ACHN (cell line): ENCODE measurements around the gene YIF1A.
A peak's percentile ranks its signal among the peaks of the same experiment; 100 is the strongest.

ENCODE experiments used
- DNase-seq: peaks from one replicate; pipeline ENCODE4 v3.0.0-alpha.2; 2015
- in situ Hi-C: cut with HindIII; loops from 2 replicates; pipeline ENCODE4 v1.10.0; 2017; ENCODE audit warnings: low sequenced_read_pairs, low pct_ligation_motif_present, low pct_unique_long_range_greater_than_20kb

The YIF1A gene, protein sequence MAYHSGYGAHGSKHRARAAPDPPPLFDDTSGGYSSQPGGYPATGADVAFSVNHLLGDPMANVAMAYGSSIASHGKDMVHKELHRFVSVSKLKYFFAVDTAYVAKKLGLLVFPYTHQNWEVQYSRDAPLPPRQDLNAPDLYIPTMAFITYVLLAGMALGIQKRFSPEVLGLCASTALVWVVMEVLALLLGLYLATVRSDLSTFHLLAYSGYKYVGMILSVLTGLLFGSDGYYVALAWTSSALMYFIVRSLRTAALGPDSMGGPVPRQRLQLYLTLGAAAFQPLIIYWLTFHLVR

DNA sequence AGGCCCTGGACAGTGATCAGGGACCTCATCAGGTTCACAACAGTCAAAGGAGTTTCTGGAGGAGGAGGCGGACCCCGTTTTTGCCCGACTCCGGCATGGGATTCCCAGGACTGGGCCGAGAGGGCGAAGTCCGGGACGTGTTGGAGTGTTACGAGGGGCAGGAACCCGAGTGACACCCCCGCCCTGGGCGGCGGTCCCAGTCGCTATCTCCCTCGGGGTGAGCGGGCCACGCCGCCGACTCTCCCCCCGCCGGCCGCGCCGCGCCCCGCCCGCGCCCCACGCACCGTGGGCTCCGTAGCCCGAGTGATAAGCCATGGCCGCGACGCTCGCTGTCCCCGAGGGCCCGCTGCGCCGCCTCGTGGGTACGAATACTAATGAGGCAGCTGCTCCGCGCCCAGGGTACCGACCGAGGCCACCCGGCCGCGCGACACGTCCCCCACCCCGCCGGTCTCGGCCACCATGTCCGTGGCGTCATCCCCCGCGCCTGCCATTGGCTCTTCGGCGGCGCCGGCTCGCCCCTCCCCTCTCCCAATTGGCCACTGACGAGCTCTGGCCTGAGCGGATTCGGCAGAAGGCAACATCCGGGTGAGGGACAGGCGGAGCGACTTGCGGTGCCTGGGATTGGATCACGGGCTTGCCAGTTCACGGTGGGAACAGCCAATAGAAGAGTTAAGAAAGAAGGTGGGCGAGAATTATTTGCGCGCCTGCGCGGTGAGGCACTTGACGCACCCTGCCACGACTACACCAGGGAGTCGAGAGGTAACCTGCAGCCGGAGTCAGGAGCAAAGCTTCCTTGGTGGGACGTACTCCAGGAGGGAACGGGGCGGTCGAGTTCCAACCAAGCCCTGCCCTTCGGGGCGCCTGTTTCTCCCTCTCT, at the start of gene YIF1A:
Gene YIF1A (minus strand): TSS at position 473 of the 877 bp plus-strand sequence. CDS start 158 bp downstream, at position 315.
- in situ Hi-C loops, result no loop called here
- peak; percentile 97 for DNase-seq

DNA sequence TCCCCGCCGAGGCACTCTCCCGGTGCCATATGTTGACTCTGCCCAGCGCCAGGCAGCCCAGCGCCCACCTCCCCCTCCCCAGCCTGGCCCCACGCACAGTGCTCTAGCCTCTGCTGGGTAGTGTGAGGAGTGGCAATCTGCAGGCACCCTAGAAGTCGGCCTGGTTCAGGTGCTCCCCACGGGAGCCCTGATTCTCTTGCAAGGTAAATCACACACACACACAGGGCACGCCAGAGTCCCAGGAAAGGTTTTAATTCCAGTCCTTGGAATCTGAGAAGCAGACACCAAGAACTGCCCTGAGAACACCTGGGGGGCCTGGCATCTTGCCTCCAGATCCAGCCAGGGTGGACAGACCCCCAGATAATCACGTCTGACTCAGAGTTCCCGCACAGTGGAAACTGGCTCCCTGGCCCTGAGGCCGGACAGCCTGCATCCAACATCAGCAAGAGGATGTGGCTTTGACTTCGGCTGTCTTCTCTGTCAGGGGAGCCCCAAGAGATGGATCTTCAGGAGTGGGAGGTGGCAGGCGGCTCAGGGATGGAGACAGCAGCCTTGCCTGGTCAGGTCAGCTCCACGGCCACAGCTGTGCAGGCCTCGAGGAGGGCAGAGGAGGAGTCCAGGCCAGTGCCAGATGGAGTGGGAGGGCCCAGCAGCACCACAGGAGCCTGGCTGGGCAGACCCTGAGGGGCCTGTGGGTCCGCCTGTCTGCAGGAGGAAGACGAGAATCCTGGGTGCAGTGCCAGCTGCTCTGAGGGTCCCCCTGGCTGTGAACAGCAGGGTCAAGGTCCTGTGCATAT, 48.4 kb upstream of the YIF1A start:
- in situ Hi-C loops, result no loop called here
- no peak for DNase-seq

DNA sequence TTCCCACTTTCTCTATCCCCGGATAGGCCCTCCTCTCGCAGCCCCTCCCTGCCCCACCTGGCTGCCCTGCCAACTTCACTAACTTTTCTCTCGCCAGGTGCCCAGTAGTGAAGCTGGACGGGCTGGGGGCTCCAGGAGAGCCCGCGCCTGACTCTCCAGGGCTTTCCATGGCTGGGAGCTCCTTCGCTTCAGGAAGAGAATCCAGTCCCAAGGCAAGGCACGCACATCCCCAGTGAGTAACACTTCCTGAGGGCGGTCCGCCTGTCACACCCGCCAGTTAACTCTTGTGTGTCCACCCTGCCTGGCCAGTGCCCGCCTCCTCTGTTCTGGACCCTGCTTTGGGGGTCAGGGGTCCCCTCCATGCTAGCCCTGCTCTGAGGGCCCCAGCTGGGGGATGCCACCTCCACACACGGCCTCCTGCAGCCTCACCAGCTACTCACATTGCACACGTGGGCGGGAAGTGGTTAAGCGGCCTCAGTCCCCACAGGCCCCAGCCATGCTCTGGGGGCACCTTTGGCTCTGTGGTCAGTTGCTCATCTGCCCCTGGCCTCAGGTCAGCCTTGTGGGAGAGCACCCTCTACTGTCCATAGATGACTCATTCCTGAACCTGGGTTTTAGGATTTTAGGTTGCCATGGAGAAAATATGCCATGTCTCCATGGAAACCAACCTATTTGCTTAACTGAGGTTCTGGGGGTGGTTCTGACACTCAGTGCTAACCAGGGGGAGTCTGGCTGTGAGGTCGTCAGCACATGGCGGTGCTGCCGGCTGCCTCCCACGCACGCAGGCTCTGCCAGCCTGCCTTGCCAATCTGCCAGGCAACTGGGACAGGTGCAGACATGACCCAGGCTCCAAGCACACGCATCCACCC, 47.5 kb upstream of the YIF1A start, which contains the start of gene RIN1:
Gene RIN1 (minus strand): TSS at position 201 of the 869 bp plus-strand sequence. CDS start 32 bp downstream, at position 169.
- DNase-seq, result peak; percentile 96
- in situ Hi-C loops, result no loop called here

DNA sequence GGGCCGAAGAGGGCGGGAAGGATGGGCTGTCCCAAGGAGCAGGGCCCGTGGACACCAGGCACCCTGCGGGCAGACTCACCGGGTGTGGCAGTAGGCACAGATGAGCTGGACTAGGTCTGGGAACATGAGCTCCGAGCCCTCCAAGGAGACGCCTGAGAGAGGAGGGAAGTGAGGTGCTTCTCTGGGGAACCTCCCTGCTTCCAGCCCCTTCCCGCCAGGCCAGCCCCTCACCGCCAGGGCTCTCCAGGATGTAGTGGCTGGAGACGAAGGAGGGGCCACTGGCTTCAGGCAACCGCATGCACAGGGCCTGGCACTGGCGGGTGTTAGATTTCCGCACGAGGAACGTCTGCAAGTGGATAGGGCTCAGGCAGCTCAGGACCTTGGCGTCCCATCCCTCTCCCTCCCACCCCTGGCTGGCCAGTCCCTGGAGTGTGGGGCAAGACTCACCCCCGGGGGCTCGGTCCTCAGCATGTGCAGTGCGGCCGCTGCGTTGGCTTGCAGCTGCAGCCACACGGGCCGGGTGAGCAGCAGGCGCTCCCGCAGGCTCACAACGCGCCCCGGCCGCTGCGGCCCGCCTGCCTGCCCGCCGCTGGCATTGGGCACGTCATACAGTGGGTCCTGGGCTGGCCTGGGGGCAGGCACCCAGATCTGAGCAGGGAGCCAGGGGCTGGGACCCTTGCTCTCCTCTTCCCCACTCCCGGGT, 46.7 kb upstream of the YIF1A start:
- in situ Hi-C loops, result no loop called here
- DNase-seq, result peak; percentile 57

DNA sequence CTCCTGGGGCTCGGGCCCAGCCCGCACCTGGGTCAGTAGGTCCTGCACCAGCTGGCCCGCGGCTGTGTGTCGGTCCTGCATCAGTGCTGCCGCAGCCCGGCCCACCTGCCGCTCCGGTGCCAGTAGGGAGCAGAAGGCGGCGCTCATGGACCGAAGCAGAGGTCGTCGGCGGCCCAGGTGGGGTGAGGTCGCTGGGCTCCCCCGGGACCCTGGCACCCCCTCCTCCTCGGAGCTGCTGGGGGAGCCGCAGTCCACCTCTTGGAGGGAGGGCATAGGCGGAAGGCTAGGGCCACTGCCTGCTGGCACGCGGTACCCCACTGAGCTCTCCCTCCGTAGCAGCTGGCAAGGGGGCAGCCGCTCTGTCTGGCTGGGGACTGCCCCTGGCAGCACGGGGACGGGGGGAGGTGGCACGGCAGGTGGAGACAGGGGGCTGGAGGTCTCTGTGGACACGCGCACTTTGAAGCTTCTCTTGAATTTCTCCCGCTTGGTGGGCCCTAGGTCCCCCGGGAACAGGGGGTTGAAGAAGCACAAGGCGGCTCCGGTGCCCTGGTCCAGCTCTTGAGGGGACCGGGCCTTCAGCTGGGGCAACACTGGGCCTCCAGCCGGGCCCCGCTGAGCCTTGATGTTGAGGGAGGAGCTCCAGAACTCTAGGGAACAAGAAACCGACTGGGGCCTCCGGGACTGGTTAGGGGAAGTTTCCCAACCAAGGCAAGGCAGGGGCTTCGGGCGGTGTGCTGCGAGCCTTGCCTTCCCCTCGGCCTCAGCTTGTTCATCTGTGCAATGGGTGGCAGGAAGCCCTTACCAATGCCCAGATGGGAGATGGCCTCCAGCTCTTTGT, 45.9 kb upstream of the YIF1A start:
- in situ Hi-C loops, result no loop called here
- DNase-seq, result no peak

DNA sequence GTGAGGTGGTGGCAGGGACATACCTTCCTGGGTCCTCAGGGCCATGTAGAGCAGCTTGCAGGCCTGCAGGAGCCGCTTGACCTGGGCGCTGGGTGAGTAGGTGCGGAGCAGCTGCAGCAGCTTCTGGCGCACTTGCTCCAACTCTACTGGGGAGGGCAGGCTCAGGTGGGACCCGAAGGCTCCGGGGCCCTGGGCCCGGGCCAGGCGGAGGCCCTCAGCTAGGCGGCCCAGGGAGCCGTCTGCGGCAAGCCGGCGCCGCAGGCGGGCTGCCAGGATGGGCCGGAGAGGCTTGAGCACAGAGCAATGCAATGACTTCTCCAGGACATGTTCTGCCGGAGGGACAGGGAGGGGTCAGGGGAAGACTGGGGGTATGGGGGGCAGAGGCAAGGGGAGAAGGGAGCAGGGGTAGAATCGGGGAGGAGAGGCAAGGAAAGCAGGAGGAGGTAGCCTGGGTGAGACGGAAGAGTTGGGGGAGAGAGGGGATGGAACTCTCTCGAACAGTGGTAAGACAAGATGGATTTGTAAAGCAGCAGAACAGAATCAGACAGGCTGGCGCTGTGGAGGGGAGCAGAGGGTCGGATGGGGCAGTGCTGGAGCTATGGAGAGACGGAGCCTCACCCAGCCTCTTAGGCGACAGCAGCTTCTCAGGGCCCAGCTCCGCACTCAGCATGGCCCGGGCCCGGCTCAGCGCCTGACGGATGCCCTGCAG, 45.1 kb upstream of the YIF1A start:
- in situ Hi-C loops, result no loop called here
- DNase-seq, result no peak

DNA sequence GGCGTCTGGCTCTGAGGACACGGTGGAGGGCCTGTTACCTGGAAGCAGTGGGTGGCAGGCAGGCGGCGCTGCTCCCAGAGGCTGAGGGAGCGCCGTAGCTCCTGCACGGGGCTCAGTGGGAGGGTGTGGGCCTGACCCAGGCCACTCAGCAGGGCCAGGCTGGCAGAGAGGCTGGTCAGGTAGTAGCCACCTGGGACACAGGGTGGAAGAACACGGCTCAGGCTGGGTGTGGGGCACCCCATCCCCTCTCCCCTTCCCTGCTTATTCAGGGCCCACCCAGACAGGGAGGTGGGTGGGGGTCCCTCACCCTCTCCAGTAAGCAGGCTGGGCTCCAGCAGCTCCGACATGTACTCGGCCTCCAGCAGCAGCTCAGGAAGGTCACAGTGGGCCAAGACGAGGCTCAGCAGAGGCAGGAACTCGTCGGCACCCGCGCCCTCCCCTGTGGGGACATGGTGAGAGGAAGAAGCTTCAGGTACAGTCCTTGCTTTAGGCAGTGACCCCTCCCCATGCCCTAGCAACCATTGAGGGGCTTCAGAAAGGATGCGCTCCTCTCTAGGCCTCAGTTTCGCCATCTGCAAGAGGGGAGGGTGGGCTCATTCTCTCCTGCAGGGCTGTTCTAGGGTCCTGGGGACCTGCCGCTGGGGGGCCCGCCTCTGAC, 44.4 kb upstream of the YIF1A start:
- no peak for DNase-seq
- in situ Hi-C loops, result no loop called here

DNA sequence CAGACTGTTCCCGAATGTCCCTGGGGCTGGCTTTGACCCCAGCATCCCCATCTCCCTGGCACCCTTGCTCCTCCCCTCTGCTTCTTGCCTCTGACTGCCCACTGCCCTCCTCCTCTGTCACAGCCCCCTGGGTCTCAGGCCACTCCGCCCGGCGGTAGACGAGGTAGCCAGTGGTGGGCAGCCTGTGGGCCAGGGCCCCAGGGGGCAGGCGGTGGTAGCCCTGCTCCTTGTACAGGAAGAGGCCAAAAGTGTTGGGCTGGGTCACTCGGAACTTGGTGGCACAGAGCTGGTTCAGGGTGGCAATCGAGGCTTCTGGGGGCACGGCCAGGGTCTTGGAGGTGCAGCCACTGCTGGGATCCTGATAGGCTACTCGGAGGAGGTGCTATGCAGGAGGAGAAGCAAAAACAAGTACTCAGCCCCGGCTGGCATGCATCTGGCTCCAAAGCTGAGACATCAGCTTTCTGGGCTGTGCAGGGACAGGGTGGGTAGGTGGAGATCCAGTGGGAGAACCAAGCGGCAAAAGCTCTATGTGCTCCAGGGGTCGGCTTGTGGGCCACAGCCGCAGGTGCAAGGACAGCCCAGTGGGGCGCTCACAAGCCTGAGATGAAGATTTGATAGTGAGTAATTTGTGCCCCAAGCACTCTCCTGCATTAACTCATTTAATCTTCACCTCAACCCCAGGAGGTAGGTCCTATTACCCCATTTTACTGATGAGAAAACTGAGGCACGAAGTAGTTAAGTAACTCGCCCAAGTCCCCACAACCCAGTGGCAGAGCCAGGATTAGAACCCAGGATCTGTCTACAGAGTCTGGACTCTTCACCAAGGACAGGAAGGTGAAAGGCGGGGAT, 43.7 kb upstream of the YIF1A start:
- in situ Hi-C loops, result no loop called here
- no peak for DNase-seq

DNA sequence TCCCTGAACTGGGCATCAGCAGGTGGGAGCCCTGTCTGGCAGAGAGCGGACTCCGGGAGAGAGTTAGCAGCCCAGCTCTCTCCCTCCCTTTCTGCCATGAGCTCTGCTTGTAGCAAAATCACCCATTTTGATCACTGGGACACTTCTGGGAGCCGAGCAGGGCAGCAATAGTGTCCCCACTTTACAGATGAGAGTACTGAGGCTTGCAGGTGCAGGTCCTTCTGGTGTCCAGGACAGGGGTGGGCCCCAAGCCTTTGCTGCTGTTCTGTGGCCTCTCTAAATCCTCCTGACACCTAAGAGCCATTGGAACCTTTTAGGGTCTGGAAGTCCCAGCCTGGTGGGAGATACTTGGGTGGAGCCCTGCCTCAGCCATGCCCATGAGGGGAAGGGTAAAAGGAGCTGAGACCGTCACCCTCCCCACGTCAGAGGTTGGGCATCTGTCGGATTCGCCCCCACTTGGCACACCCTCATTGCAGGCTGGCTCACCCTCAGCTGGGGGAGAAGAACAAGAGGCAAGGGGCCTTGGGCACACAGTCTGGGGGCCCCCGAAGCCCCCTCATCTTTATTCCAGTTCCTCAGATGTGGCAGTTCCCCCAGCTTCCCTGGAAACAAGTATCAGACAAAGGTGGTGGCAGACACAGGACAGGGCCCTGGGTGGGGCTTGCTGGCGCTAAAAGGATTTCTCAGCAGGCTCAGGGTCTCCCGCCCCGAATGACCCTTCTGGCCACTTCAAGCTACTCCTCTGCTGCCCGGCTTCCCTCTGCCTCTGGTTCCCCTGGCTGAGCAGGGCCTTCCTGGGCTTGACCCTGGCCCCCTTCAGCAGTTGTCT, 42.8 kb upstream of the YIF1A start:
- in situ Hi-C loops, result no loop called here
- DNase-seq, result no peak

DNA sequence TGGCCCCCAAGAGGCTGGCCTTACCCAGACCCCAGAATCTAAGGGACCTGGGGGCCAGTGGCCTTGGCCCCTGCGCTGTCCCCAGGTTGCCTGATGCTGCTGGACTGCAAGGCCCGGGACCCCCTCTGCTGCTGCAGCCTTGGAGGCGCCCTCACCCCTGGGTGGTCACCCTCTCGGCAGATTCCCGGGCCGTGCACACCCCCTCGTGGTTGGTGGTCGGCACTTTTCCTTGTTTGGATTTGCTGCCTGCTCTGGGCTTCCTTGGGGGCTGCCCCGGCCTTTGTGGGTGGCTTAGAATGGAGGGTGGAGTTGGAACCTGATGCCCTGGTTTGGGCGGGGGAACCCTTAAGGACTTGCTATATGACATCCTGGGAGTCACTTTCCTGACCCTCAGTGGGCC, 42.0 kb upstream of the YIF1A start:
- in situ Hi-C loops, result no loop called here
- DNase-seq, result no peak

DNA sequence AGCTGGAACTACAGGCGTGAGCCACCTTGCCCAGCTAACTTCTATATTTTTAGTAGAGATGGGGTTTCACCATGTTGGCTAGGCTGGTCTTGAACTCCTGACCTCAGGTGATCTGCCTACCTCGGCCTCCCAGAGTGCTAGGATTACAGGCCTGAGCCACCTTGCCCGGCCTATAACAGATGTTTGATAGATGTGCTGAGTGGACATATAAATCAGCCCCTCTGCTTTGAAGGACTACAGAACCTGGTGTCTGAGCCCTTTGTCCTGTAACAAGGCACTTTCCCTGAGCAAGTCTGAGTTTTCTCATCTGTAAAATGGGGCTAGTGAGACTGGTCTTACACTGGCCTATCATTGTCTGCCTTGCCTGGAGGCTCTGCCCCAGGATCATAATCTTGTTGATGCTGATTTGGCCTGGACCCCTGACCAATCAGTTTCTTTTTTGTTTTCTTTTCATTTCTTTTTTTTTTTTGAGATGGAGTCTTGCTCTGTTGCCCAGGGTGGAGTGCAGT, 40.3 kb upstream of the YIF1A start:
- in situ Hi-C loops, result no loop called here
- DNase-seq, result no peak

DNA sequence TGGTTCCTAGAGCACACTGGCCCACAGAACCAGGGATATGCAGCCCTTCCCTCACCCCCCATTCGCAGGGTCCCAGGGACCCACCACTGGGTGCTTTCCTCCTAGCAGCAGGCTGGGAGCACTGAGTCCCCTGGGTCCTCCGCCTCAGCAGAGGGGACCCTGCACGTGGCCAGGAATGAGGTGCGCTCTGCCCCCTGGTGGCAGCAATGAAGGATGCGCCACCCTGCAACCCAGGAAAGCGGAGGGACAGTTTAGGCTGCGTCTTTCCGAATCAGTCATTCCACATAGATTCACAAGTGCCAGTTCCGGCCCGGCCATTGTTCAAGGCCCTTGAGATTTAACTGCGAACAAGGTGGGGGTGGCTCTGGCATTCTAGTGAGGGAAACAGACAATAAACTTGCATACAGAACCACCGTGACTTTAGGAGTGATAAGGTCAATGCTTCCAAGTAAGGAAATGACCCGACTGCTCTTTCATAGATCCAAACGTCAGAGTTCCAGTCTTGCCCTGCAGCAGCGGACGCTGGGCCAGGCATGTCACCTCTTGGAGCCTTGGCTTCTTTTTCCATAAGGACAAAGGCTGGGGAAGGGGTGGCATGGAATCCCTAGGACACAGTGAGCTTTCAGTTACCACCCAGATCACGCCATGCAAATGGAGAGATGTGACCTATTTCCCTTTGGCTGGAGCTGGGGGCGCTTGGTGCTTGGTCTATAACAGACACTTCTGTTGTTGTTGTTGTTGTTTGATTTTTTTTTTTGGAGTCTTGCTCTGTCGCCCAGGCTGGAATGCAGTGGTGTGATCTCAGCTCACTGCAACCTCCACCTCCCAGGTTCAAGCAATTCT, 39.6 kb upstream of the YIF1A start:
- peak; percentile 69 for DNase-seq
- in situ Hi-C loops, result no loop called here

DNA sequence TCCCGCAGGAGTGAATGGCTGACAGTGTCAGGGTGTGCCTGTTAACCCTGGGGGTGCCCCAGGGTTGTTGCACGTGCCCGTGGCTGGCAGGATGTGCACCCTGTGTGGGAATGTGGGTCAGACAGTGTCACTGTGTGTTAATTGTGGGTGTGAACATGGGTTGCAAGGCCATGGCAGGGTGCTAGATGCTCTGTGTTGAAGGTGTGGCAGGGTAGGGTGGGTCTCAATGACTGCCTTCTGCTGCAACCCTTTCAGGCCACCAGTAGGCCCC, 39.0 kb upstream of the YIF1A start:
- DNase-seq, result no peak
- in situ Hi-C loops, result no loop called here
